SW480 (cell line): ENCODE data around the gene ARHGDIG.

Source experiments
- DNase-seq: peaks from one replicate; pipeline ENCODE4 v3.0.0-alpha.2; 2016; ENCODE audit warnings: low spot score

The ARHGDIG gene

DNA sequence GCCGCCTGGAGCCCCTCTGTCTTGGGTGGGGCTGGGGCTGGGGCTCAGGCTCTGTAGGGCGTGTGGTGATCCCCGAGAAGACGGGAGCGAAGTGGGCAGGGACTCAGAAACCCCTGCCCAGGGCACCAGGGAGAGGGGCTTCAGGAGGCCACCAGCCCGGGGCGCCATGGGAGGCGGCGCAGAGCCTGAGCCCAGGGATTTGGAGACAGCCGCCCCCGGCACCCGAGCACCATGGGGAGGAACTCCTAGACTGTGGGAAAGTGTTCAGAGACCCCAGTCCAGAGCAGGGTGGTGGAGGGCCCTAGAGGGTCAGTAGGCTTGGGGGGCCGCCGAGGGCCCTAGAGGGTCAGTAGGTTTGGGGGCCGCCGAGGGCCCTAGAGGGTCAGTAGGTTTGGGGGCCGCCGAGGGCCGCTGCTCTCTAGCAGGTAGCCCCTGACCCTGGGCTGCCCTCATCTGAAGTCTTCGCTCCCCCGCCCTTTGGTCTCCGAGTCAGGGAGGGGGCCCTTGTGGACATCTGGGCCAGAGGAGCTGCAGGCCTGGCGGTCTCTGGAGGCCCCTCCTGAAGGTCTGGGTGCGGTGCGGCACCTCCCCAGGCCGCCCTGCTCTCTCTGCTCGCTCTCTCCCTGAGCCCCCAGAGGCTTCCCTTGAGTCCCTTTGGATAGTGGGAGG lies 734 bp downstream of the ARHGDIG start:
- no peak for DNase-seq

GRCh38 chr16:281660-282255 lies 1.4 kb downstream of the ARHGDIG start:
- no peak for DNase-seq

GRCh38 chr16:282491-282890 lies 2.1 kb downstream of the ARHGDIG start:
- no peak for DNase-seq

GRCh38 chr16:283033-283805 lies 2.8 kb downstream of the ARHGDIG start, which contains the start of gene PDIA2:
PDIA2 (plus strand) TSS chr16:283164; CDS start chr16:283170, 6 bp downstream.
- DNase-seq: no peak

DNA sequence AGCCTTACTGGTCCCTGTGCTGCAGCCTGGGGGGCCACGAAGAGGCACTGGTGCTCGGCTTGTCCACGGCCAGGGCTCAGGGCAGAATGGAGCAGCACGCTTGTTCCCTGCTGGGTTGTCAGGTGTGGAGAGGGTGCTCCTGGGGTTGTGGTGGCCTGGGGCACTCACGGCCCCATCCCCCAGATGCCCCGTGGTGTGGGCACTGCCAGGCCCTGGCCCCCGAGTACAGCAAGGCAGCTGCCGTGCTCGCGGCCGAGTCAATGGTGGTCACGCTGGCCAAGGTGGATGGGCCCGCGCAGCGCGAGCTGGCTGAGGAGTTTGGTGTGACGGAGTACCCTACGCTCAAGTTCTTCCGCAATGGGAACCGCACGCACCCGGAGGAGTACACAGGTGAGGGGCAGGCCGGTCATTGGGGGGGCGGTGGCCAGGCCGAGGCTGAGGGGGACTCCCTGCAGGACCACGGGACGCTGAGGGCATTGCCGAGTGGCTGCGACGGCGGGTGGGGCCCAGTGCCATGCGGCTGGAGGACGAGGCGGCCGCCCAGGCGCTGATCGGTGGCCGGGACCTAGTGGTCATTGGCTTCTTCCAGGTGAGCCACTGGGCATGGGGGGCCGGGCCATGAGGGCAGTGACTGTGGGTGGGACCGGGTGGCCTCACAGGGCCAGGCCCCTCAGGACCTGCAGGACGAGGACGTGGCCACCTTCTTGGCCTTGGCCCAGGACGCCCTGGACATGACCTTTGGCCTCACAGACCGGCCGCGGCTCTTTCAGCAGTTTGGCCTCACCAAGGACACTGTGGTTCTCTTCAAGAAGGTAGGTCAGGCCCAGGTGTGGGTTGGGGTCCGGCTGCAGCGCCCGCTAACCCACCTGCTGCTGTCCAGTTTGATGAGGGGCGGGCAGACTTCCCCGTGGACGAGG lies 4.1 kb downstream of the ARHGDIG start:
- DNase-seq: no peak

- no peak for DNase-seq
These were observed 5.0 kb downstream of the ARHGDIG start for GRCh38 chr16:285146-286055.

- no peak for DNase-seq
These were observed 6.3 kb downstream of the ARHGDIG start for GRCh38 chr16:286491-287297.

- no peak for DNase-seq
These were observed 7.0 kb downstream of the ARHGDIG start for GRCh38 chr16:287298-287811.

DNA sequence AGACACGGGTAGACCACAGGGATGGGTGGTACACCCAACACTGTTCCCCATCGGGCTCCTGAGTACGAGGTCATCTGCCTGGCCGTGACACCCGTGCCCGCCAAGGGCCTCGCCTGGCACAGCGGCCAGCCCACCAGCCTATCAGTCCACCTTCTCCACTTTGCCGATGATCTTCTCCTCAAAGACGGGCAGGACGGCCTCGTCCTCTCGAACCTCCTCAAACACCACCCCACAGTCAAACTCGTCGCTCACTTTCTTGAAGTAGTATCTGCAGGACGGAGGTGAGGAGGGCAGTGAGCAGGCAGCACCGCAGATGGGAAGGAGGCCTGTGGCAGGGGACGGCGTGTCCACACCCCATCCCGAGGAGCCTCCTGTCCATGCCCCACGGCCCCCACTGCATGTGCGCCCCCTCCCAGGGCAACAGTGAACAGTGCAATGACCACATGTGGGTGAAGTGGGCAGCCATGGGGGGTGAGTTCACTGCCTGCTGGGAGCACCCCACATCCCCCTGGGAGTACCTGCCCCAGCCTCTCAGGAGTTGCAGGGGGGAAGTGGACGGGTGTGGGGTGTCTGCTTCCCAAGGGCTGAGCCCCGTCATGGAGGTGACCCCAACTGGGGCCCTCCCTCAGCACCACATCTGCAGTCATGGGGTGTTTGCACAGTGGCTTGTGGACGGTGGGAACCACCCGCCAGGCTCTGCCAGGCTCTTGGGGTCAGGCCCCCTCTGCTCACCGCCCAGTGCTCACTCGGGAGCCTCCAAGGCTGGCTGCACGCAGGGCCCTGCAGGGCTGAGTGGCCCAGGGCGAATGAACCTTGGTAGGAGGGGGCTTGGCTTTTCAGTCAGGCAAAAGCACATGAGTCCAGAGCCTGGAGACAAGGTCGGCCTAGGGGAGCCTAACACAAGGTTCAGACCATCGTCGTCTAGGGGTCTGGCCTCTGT lies 7.9 kb downstream of the ARHGDIG start:
- DNase-seq: no peak

DNA sequence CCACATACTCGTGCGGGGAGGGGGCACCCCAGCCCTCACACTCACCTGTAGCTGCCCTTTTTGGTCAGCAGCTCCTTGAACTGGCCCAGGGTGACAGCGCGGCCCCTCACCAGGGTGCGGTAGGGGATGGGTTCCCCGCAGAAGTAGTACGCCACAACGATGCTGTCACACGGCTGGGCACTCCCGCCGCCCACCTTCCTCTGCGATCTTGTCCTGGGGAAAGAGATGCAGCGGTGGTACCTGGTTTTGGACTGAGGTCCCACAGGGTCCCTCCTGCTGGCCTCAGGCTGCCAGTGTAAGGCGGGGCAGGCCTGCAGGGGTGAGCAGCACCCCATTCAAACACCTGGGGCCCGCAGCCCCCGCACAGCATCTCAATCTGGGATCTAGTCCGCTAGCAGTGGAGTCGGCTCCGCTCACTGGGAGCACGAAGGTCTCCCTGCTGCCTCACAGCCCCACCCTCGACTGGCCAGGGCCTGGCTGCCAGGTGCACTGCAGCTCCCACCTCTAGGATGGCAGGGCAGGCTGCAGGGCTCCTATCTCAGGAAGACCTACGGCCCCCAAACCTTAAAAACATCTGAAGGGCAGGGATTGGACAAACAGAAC lies 9.1 kb downstream of the ARHGDIG start:
- no peak for DNase-seq

- DNase-seq: no peak
These were observed 9.8 kb downstream of the ARHGDIG start for GRCh38 chr16:290015-290680.

GRCh38 chr16:290681-291405 lies 10.5 kb downstream of the ARHGDIG start:
- DNase-seq: no peak

DNA sequence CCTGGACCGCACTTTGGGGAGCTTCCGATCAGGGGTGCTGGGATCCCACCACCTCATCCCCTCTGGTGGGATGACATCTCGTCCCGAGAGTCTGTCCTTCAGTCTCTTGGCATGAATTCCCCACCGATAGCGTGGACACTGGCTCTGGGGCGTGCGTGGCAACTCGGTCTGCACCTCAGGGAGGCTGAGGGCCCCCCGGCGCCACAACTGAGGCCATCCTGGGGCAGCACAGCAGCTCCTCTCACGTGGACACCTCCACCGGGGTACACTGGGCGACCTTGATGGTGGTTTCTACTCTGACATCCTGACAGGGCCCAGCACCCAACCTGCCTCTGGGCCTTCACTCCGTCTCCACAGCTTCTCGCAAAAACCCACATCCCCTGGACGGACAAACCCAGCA lies 11.1 kb downstream of the ARHGDIG start:
- no peak for DNase-seq

DNA sequence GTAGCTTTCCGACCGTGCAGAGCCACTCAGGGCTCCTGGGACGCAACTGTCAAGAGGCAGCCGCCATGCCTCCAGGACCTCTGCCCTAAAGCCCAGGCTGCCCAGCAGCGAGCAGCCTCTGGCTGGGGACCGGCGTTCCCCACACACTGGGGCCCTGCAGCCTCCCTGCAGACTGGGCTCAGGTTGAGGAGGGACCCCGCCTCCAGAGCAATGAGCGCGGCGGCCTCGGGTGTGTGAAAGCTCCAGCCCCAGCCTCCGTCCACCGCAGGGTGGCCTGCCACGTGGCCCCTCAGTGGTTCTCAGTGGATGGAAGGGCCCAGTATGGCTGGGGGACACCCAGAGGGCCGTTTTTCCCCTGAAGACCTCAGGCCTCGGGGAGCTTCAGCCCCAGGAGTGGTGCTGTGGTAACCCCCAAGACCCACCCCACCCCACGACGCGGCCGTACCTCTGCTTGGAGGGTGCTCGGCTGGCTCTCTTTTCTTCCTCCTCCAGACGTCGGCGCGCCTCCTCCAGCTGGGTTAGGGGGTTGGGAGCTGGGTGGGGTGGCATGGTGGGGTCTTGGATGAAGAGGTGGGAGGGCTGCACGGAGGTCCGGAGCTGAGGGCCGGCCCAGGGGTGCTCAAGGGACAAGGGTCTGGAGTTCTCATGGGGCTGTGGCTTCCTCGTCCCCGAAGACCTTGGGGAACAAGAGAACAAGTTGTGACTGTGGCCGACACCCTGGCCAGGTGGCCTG lies 12.8 kb downstream of the ARHGDIG start:
- no peak for DNase-seq

DNA sequence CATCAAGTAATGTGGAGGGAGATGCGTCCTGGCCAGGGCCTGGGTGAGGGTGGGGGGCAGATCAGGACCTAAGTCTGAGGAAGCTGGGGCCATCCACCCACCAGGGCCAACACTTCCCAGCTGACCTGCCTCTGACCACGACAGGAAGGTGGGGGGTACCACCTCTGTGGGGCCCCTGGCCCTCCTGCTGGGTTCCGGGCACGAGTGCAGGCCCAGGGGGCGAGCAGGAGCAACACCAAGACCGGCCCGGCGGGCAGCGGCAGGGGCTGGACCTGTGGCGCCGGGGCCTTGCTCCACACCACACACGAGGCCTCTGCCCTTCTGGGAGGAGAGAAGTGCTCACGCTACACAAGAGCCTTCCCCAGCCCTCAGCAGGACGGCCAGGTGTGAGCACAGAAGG lies 15.9 kb downstream of the ARHGDIG start:
- no peak for DNase-seq

GRCh38 chr16:296806-297510 lies 16.6 kb downstream of the ARHGDIG start:
- DNase-seq: no peak
